B cell (primary cell): ENCODE results near the gene CCND3. TPM values are rescaled to one million over a fixed set of nuclear protein-coding genes. Genes with fewer than 3 reads are reported as not detected.

Source experiments
- ATAC-seq: fragments of 200-7000 bp; cut with Tn5 transposase; one replicate; pipeline ENCODE4 v1.10.0; 2021; ENCODE audit warnings: low read depth, mild to moderate bottlenecking, moderate number of reproducible peaks, moderate library complexity
- CTCF ChIA-PET: fragments of 350-600 bp; sonication (Branson Sonifier 250); formaldehyde crosslinking; loops from one replicate; lab custom pipeline; 2021; ENCODE audit warnings: antibody characterized with exemption, inconsistent platforms; lab: Charles Lee
- POLR2A ChIA-PET: fragments of 350-600 bp; sonication (Branson Sonifier 250); formaldehyde crosslinking; loops from one replicate; lab custom pipeline; 2021; ENCODE audit warnings: antibody characterized with exemption; lab: Charles Lee
- DNase-seq: peaks from one replicate; pipeline ENCODE4 v3.0.0; 2013
- H2AFZ ChIP-seq: 2 replicates; pipeline ENCODE4 v1.6.1; 2012; ENCODE audit warnings: mild to moderate bottlenecking, low read depth, low read length; ENCODE audit not compliant: insufficient read depth, poor library complexity, severe bottlenecking
- H3K27ac ChIP-seq, 2 donors: 1 replicate in 1 of 2; 2 replicates in 1 of 2; pipeline ENCODE4 v1.5.1; 2012 to 2013; ENCODE audit warnings: low read length in 2 of 2, mild to moderate bottlenecking in 2 of 2, moderate library complexity in 1 of 2
- H3K27me3 ChIP-seq, 4 experiments: fragments of 200-600 bp in 1 of 4; sonication (generic) in 1 of 4; replicated peaks in 1 of 4; 1 replicate in 2 of 4; 2 replicates in 2 of 4; pipeline versions ENCODE4 v1.6.1 to v1.7.0; 2013 to 2016; ENCODE audit warnings: low read length in 3 of 4, mild to moderate bottlenecking in 2 of 4, mixed read lengths in 1 of 4, moderate library complexity in 1 of 4; ENCODE audit not compliant: insufficient read depth in 4 of 4, control insufficient read depth in 3 of 4; ENCODE audit errors: control extremely low read depth in 1 of 4
- H3K36me3 ChIP-seq, 2 experiments: replicated peaks in 1 of 2; 1 replicate in 1 of 2; 2 replicates in 1 of 2; pipeline versions ENCODE4 v1.6.1 to v1.7.1; 2013; ENCODE audit warnings: low read length in 1 of 2; ENCODE audit not compliant: insufficient read depth in 2 of 2, control insufficient read depth in 1 of 2; ENCODE audit errors: control extremely low read depth in 1 of 2, extremely low read depth in 1 of 2
- H3K4me1 ChIP-seq, 2 donors: fragments of 200-600 bp in 1 of 2; sonication (generic) in 1 of 2; 1 replicate in 1 of 2; 2 replicates in 1 of 2; pipeline versions ENCODE4 v1.5.1 to v1.6.1; 2013 to 2017; ENCODE audit warnings: low read length in 2 of 2; ENCODE audit not compliant: control insufficient read depth in 2 of 2, insufficient read depth in 2 of 2
- H3K4me2 ChIP-seq: replicated peaks from 2 replicates; pipeline ENCODE3; 2012; ENCODE audit warnings: mild to moderate bottlenecking, low read depth, low read length; ENCODE audit not compliant: poor library complexity, severe bottlenecking
- H3K4me3 ChIP-seq, 5 experiments: fragments of 200-600 bp in 1 of 5; sonication (generic) in 1 of 5; 1 replicate in 3 of 5; 2 replicates in 2 of 5; pipeline versions ENCODE4 v1.5.1 to v1.7.0; 2011 to 2016; ENCODE audit warnings: low read length in 4 of 5, mild to moderate bottlenecking in 4 of 5, low read depth in 2 of 5, control low read depth in 1 of 5, moderate library complexity in 1 of 5; ENCODE audit not compliant: insufficient read depth in 1 of 5; ENCODE audit errors: control extremely low read depth in 1 of 5, extremely low read depth in 1 of 5
- H3K79me2 ChIP-seq: fragments of 200-600 bp; sonication (generic); one replicate; pipeline ENCODE4 v1.6.0; 2016; ENCODE audit warnings: low read length; ENCODE audit not compliant: control insufficient read depth, insufficient read depth
- H3K9ac ChIP-seq: fragments of 200-600 bp; sonication (generic); 2 replicates; pipeline ENCODE4 v1.6.1; 2017; ENCODE audit warnings: mild to moderate bottlenecking, low read length, moderate library complexity
- H3K9me3 ChIP-seq, 3 donors: one replicate each; pipeline versions ENCODE4 v1.6.1 to v1.7.1; 2013; ENCODE audit warnings: low read length in 2 of 3; ENCODE audit not compliant: control insufficient read depth in 2 of 3, insufficient read depth in 1 of 3; ENCODE audit errors: control extremely low read depth in 1 of 3
- H4K20me1 ChIP-seq: 2 replicates; pipeline ENCODE4 v1.6.0; 2012; ENCODE audit warnings: mild to moderate bottlenecking, low read length; ENCODE audit not compliant: insufficient read depth, control insufficient read depth, poor library complexity, severe bottlenecking
- H3K27ac Mint-ChIP-seq: one replicate; pipeline ENCODE4 v1.8.0; 2021; ENCODE audit warnings: mixed read lengths
- H3K27me3 Mint-ChIP-seq: one replicate; pipeline ENCODE4 v1.8.0; 2021; ENCODE audit warnings: mixed read lengths
- H3K4me1 Mint-ChIP-seq: one replicate; pipeline ENCODE4 v1.8.0; 2021; ENCODE audit warnings: mixed read lengths
- H3K4me3 Mint-ChIP-seq: one replicate; pipeline ENCODE4 v1.8.0; 2021; ENCODE audit warnings: mixed read lengths
- H3K9me3 Mint-ChIP-seq: one replicate; pipeline ENCODE4 v1.8.0; 2022; ENCODE audit warnings: mixed read lengths; ENCODE audit not compliant: insufficient read depth
- CTCF ChIP-seq: fragments of 200-600 bp; IDR thresholded peaks from one replicate; pipeline ENCODE4 v1.8.0; 2022; ENCODE audit warnings: antibody characterized with exemption, mild to moderate bottlenecking
- EZH2 ChIP-seq: IDR thresholded peaks from 2 replicates; pipeline ENCODE4 v1.6.1; 2012; ENCODE audit warnings: borderline replicate concordance, low read depth, mild to moderate bottlenecking, moderate library complexity, low read length; ENCODE audit not compliant: insufficient read depth, poor library complexity, severe bottlenecking
- WGBS: methylation state at CpG from one replicate; pipeline ENCODE4 v1.1.5; 2013; ENCODE audit warnings: missing lambda C conversion rate; ENCODE audit not compliant: insufficient coverage; 5-methylcytosine and 5-hydroxymethylcytosine counted together
- intact Hi-C: fragments of 100-400 bp; cut with micrococcal nuclease; formaldehyde crosslinking; loops from one replicate; pipeline ENCODE4 v1.10.0; 2022
- polyA plus RNA-seq: library from polyadenylated mRNA; depleted of rRNA; stranded (reverse); fragments of >200 nt; gene quantifications from 2 replicates; pipeline ENCODE4 v1.2.3, GENCODE V29; 2012
- total RNA-seq, 2 donors: library from RNA; stranded (reverse); fragments of 120-200 nt in 1 of 2; gene quantifications; 1 replicate in 1 of 2; 2 replicates in 1 of 2; pipeline versions ENCODE4 v1.2.3 to v1.2.4, GENCODE V29; 2013 to 2022

CCND3 gene
- total and polyA plus RNA-seq, 2 donors (not counting 1 experiment from before 2014, with no cell fraction given) = 136 to 298 TPM

GRCh38 chr6:41927253-41927652, 14.4 kb downstream of the CCND3 start:
- Histone ChIP-seq H3K4me2 (no peak overlapping the region), H3K36me3 (peaks cover 11 to 60% of the 10 kb centered on the region in 2 experiments), H4K20me1 (peaks cover 27% of the 10 kb centered on the region), H3K4me3 (no peak overlapping the region), H3K9ac (no peak overlapping the region), H3K4me1 (peaks cover 11 to 12% of the 10 kb centered on the region in 2 donors), H3K9me3 (no peaks in the 10 kb centered on the region), H3K79me2 (peaks cover 40% of the 10 kb centered on the region), H2AFZ (no peak overlapping the region), H3K27me3 (no peaks in the 10 kb centered on the region), H3K27ac (no peak overlapping the region)
- H3K27ac Mint-ChIP-seq = peak overlapping the region; percentile 32
- no peaks in the 10 kb centered on the region for H3K9me3 Mint-ChIP-seq
- ChIA-PET CTCF (interaction anchor here (0.6 to 8.7 kb wide), 3 partner anchors 11 to 645 kb away, joined by 3 to 128 read pairs (median 16); no protein-coding TSS in a partner anchor), POLR2A (no interaction called here)
- WGBS = 97% methylated on average over 6 of the region's 6 CpGs
- DNase-seq (no peak), ATAC-seq (no peak)
- TF ChIP-seq EZH2 (no peak), CTCF (no peak)
- intact Hi-C loops = no loop called here
- H3K4me3 Mint-ChIP-seq = no peak overlapping the region
- H3K27me3 Mint-ChIP-seq = no peaks in the 10 kb centered on the region
- H3K4me1 Mint-ChIP-seq = peaks cover 23% of the 10 kb centered on the region

- 9% methylated on average over 4 of the region's 7 CpGs for WGBS
- Mint-ChIP-seq H3K4me3 (peak overlapping the region; percentile 98), H3K27ac (peak overlapping the region; percentile 98), H3K27me3 (no peaks in the 10 kb centered on the region), H3K9me3 (no peaks in the 10 kb centered on the region), H3K4me1 (peaks cover 47% of the 10 kb centered on the region)
- DNase-seq = no peak
- H4K20me1 ChIP-seq = peaks cover 3% of the 10 kb centered on the region
- ATAC-seq = no peak
- H3K27ac ChIP-seq = peak overlapping the region in 1 of 2 donors; percentile 96
- no peaks in the 10 kb centered on the region for H3K9me3 ChIP-seq
- no peaks in the 10 kb centered on the region for H3K27me3 ChIP-seq
- peaks cover 73% of the 10 kb centered on the region for H3K79me2 ChIP-seq
- peak overlapping the region; percentile 93 for H3K4me2 ChIP-seq
- peaks cover 26 to 29% of the 10 kb centered on the region in 2 donors for H3K4me1 ChIP-seq
- intact Hi-C loops = no loop called here
- peaks cover 1 to 14% of the 10 kb centered on the region in 2 experiments for H3K36me3 ChIP-seq
- peak overlapping the region; percentile 96 for H3K9ac ChIP-seq
- CTCF ChIA-PET = interaction anchor here (0.6 to 8.7 kb wide), 9 partner anchors 10 to 134 kb away, joined by 3 to 128 read pairs (median 23); partner anchors contain the start of genes TAF8 and TOMM6
- H2AFZ ChIP-seq = peak overlapping the region; percentile 98
- POLR2A ChIA-PET = interaction anchor here (0.9 kb wide), 1 partner anchor 14 kb away, joined by 3 read pairs; no protein-coding TSS in a partner anchor
- TF ChIP-seq EZH2 (no peak), CTCF (no peak)
- peak overlapping the region; percentile 67 to 99 (median 91) for H3K4me3 ChIP-seq
Measured at GRCh38 chr6:41922154-41922553, 19.5 kb downstream of the CCND3 start.
